Panc1 (cell line): Measurements from ENCODE around the gene PIN1. TPM values are rescaled to one million over a fixed set of nuclear protein-coding genes. Genes with fewer than 3 reads are reported as not detected.

ENCODE experiments used
- ATAC-seq: fragments of 200-7000 bp; cut with Tn5 transposase; 2 replicates; pipeline ENCODE4 v1.9.1; 2020; ENCODE audit warnings: mild to moderate bottlenecking, moderate library complexity
- BruUV-seq: library from RNA; stranded (reverse); fragments of 400-500 nt; replicated peaks from 2 replicates; lab custom pipeline; 2021; lab: Mats Ljungman, UMichigan
- CTCF ChIA-PET: fragments of 300-600 bp; sonication (Branson Sonifier 250); formaldehyde crosslinking; loops from one replicate; lab custom pipeline; 2022; ENCODE audit warnings: antibody characterized with exemption; lab: Charles Lee
- POLR2A ChIA-PET: fragments of 300-600 bp; sonication (Branson Sonifier 250); formaldehyde crosslinking; loops from one replicate; lab custom pipeline; 2022; ENCODE audit warnings: antibody characterized with exemption; lab: Charles Lee
- DNase-seq: peaks from one replicate; pipeline ENCODE4 v3.0.0-alpha.2; 2010; ENCODE audit warnings: low read depth, low spot score
- H3K27ac ChIP-seq: 2 replicates; pipeline ENCODE4 v1.5.1; 2011; ENCODE audit warnings: mild to moderate bottlenecking, low read length, inconsistent platforms
- H3K27me3 ChIP-seq: fragments of 200-500 bp; sonication (Bioruptor generic); 2 replicates; pipeline ENCODE4 v1.6.0; 2014; ENCODE audit warnings: low read length, inconsistent platforms; ENCODE audit not compliant: control insufficient read depth, insufficient read depth
- H3K36me3 ChIP-seq: fragments of 200-500 bp; sonication (Bioruptor generic); 2 replicates; pipeline ENCODE4 v1.5.1; 2014; ENCODE audit warnings: inconsistent platforms, mild to moderate bottlenecking, low read length, moderate library complexity; ENCODE audit not compliant: control insufficient read depth, insufficient read depth
- H3K4me1 ChIP-seq: 2 replicates; pipeline ENCODE4 v1.5.1; 2011; ENCODE audit warnings: inconsistent platforms, mild to moderate bottlenecking, low read length, moderate library complexity; ENCODE audit not compliant: control insufficient read depth, insufficient read depth
- H3K4me3 ChIP-seq, 2 experiments: 2 replicates each; pipeline ENCODE4 v1.5.1; 2011 to 2012; ENCODE audit warnings: low read depth in 2 of 2, low read length in 2 of 2, mild to moderate bottlenecking in 2 of 2, inconsistent platforms in 1 of 2, moderate library complexity in 1 of 2
- H3K9me3 ChIP-seq: fragments of 200-500 bp; sonication (Bioruptor generic); 2 replicates; pipeline ENCODE4 v1.5.1; 2014; ENCODE audit warnings: low read depth, mild to moderate bottlenecking, inconsistent platforms, low read length, moderate library complexity; ENCODE audit not compliant: control insufficient read depth, insufficient read depth
- CTCF ChIP-seq: fragments of 450-650 bp; IDR thresholded peaks from 2 replicates; pipeline ENCODE4 v1.5.1; 2017; ENCODE audit warnings: mild to moderate bottlenecking
- POLR2AphosphoS5 ChIP-seq: IDR thresholded peaks from 2 replicates; pipeline ENCODE4 v1.6.1; 2012; ENCODE audit warnings: mild to moderate bottlenecking, low read depth, low read length, moderate library complexity
- REST ChIP-seq, 2 experiments: IDR thresholded peaks; 2 replicates each; pipeline ENCODE4 v1.6.1; 2011 to 2012; ENCODE audit warnings: low read depth in 2 of 2, control low read depth in 1 of 2, low read length in 1 of 2, mild to moderate bottlenecking in 1 of 2, moderate library complexity in 1 of 2; ENCODE audit not compliant: insufficient read depth in 1 of 2
- SIN3A ChIP-seq: IDR thresholded peaks from 2 replicates; pipeline ENCODE4 v1.6.1; 2012; ENCODE audit warnings: low read depth, mild to moderate bottlenecking, low read length, moderate library complexity, borderline replicate concordance; ENCODE audit not compliant: insufficient read depth
- TCF7L2 ChIP-seq: IDR thresholded peaks from 2 replicates; pipeline ENCODE4 v1.6.1; 2011; ENCODE audit warnings: mild to moderate bottlenecking, low read depth, low read length, inconsistent platforms
- in situ Hi-C: cut with HindIII; loops from 2 replicates; pipeline ENCODE4 v1.10.0; 2016; ENCODE audit warnings: low sequenced_read_pairs, low pct_unique_long_range_greater_than_20kb
- intact Hi-C: fragments of 100-400 bp; cut with micrococcal nuclease; formaldehyde crosslinking; loops from one replicate; pipeline ENCODE4 v1.10.0; 2022; ENCODE audit not compliant: unreplicated experiment
- total RNA-seq: library from RNA; stranded (reverse); gene quantifications from one replicate; pipeline ENCODE4 v1.2.1, GENCODE V29; 2021; ENCODE audit not compliant: unreplicated experiment

Gene PIN1
- total RNA-seq, 1 experiment from 2014 or later: 102 TPM

DNA sequence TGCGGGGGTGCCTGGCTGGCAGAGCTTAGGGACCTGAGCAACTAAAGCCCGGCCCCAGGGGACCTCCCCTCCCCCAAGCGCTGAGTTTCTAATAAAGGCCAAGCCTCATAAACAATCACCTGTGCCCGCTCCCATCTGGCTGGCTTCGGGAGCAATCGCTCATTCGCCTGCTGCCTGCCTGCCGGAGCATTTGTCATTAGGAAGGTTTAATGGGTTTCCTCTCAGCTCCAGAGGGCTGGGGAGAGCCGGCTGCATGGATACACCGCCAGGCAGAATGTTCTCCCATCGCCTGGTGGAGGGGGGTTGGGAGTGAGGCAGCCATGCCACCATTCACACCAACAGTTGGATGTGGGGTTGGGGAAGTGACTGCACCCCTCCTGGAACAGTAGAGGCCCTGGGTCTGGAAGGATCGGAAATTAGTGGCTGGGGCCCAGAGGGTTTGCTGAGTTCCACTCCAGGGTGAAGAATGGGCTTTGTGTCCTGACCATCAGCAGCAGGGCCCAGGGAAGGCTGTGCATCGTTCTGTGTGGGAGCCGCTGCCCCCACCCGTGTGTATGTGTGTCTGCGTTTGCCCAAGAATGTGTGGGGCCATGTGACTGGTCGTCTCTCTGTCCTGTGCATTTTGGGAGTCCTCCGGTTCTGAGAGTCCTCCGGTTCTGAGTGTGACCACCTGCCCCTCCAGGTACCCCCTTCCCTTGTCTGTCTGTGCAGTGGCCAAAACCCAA is 15.3 kb downstream of the PIN1 start:
- no peaks in the 10 kb centered on the region for H3K4me1 ChIP-seq
- no peaks in the 10 kb centered on the region for H3K9me3 ChIP-seq
- BruUV-seq: no TSS peak
- H3K36me3 ChIP-seq: no peaks in the 10 kb centered on the region
- ChIA-PET CTCF (no interaction called here), POLR2A (no interaction called here)
- no peaks in the 10 kb centered on the region for H3K27me3 ChIP-seq
- no peak overlapping the region for H3K27ac ChIP-seq
- H3K4me3 ChIP-seq: no peak overlapping the region
- ATAC-seq (no peak), DNase-seq (no peak)
- no peak for TF ChIP-seq CTCF
- TF ChIP-seq TCF7L2: no peak
- no peak for TF ChIP-seq SIN3A
- no peak for TF ChIP-seq POLR2AphosphoS5
- TF ChIP-seq REST (IDR thresholded peaks at IDR 0.05; ENCODE audit: insufficient read depth in 1 of 2, low read depth in 2 of 2, low read length in 1 of 2): no peak
- in situ Hi-C loops (no loop called here), intact Hi-C loops (no loop called here)

DNA sequence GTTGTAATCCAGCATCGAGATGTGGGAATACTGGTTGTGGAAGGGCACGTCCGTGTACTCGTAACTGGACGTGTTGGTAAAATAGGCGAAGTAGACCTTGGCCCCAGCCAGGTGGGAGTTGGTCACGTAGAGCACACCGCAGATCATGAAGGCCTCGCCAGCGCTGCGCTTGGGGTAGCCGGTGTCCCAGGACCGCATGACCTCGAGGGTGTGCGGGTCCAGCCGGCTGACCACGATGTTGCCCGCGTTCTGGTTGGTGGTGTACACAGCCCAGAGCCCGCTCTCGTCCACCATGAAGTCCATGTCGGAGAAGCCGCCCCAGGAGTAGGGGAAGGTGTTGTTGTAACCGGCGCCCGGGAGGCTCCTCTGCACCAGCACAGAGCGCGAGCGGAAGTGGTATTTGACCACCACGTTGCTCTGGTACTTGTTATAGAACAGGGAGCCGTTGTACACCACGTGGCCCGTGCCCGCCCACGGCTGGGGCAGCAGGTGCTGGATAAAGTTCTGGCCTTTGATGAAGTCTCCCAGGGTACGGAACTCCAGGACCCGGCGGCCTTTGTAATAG is 19.2 kb downstream of the PIN1 start:
- H3K4me1 ChIP-seq: no peaks in the 10 kb centered on the region
- ATAC-seq (no peak), DNase-seq (no peak)
- intact Hi-C loops: no loop called here
- in situ Hi-C loops: no loop called here
- ChIA-PET POLR2A (no interaction called here), CTCF (interaction anchor here (0.5 kb wide), 1 partner anchor 15 kb away, joined by 6 read pairs; no protein-coding TSS in a partner anchor)
- no peaks in the 10 kb centered on the region for H3K36me3 ChIP-seq
- no peaks in the 10 kb centered on the region for H3K9me3 ChIP-seq
- BruUV-seq: no TSS peak
- H3K27me3 ChIP-seq: no peaks in the 10 kb centered on the region
- no peak for TF ChIP-seq POLR2AphosphoS5
- no peak for TF ChIP-seq SIN3A
- no peak for TF ChIP-seq REST (IDR thresholded peaks at IDR 0.05; ENCODE audit: insufficient read depth in 1 of 2, low read depth in 2 of 2, low read length in 1 of 2)
- no peak for TF ChIP-seq TCF7L2
- TF ChIP-seq CTCF: no peak
- no peak overlapping the region for H3K4me3 ChIP-seq
- no peak overlapping the region for H3K27ac ChIP-seq
